HEK293 (cell line): Measurements from ENCODE around the gene MUC4.

Experiments
- CTCF ChIA-PET: fragments of 350-600 bp; formaldehyde crosslinking; extraction: SDS; loops from one replicate; lab custom pipeline; 2021; ENCODE audit warnings: antibody characterized with exemption; lab: Yijun Ruan, JAX
- POLR2A ChIA-PET: fragments of 300-600 bp; formaldehyde crosslinking; extraction: SDS; loops from one replicate; lab custom pipeline; 2020; ENCODE audit warnings: antibody characterized with exemption, inconsistent platforms; lab: Yijun Ruan, JAX
- H3K27ac ChIP-seq: fragments of 200-500 bp; sonication (Bioruptor generic); 2 replicates; pipeline ENCODE4 v1.5.1; 2014; ENCODE audit warnings: low read depth, low read length, control low read depth, inconsistent platforms; ENCODE audit errors: extremely low read depth
- H3K36me3 ChIP-seq, 2 experiments: fragments of 200-500 bp in 1 of 2; sonication (Bioruptor generic) in 1 of 2; 1 replicate in 1 of 2; 2 replicates in 1 of 2; pipeline ENCODE4 v1.5.1; 2014 to 2017; ENCODE audit warnings: inconsistent platforms in 2 of 2, low read length in 2 of 2; ENCODE audit not compliant: control insufficient read depth in 2 of 2, insufficient read depth in 1 of 2
- H3K4me1 ChIP-seq: fragments of 200-500 bp; sonication (Bioruptor generic); 2 replicates; pipeline ENCODE4 v1.5.1; 2014; ENCODE audit warnings: mild to moderate bottlenecking, low read length, inconsistent platforms; ENCODE audit not compliant: control insufficient read depth, insufficient read depth
- H3K4me3 ChIP-seq: 2 replicates; pipeline ENCODE4 v1.5.1; 2011; ENCODE audit warnings: low read depth, mild to moderate bottlenecking, control low read depth, low read length, moderate library complexity
- H3K9me3 ChIP-seq: fragments of 200-500 bp; sonication (Bioruptor generic); 2 replicates; pipeline ENCODE4 v1.5.1; 2014; ENCODE audit warnings: low read depth, low read length, inconsistent platforms; ENCODE audit not compliant: control insufficient read depth, insufficient read depth
- HIC1 ChIP-seq: fragments of 450-650 bp; formaldehyde crosslinking; IDR thresholded peaks from 2 replicates; pipeline ENCODE4 v1.5.1; 2016; ENCODE audit warnings: missing biosample characterization, missing genetic modification characterization
- HOXD13 ChIP-seq: sonication (generic); formaldehyde crosslinking; IDR thresholded peaks from 2 replicates; pipeline ENCODE4 v1.8.0; 2022; ENCODE audit warnings: missing genetic modification reagents, borderline replicate concordance
- IKZF3 ChIP-seq: fragments of 450-650 bp; IDR thresholded peaks from 2 replicates; pipeline ENCODE4 v1.5.0; 2018; ENCODE audit warnings: missing biosample characterization, mild to moderate bottlenecking, missing genetic modification characterization, moderate library complexity
- MZF1 ChIP-seq: fragments of 450-650 bp; formaldehyde crosslinking; IDR thresholded peaks from 2 replicates; pipeline ENCODE4 v1.5.1; 2017; ENCODE audit warnings: missing biosample characterization, missing genetic modification characterization, borderline replicate concordance
- REST ChIP-seq: fragments of 450-650 bp; formaldehyde crosslinking; IDR thresholded peaks from 2 replicates; pipeline ENCODE4 v1.5.1; 2016; ENCODE audit warnings: missing biosample characterization, missing genetic modification characterization
- WT1 ChIP-seq: fragments of 450-650 bp; formaldehyde crosslinking; IDR thresholded peaks from 2 replicates; pipeline ENCODE4 v1.5.1; 2016; ENCODE audit warnings: missing biosample characterization, missing genetic modification characterization
- ZBTB26 ChIP-seq: fragments of 450-650 bp; formaldehyde crosslinking; optimal IDR thresholded peaks from 2 replicates; pipeline ENCODE3; 2016; ENCODE audit warnings: missing biosample characterization, mild to moderate bottlenecking, missing genetic modification characterization
- ZBTB48 ChIP-seq: fragments of 450-650 bp; formaldehyde crosslinking; IDR thresholded peaks from 2 replicates; pipeline ENCODE4 v1.5.1; 2016; ENCODE audit warnings: missing biosample characterization, missing genetic modification characterization
- ZNF10 ChIP-seq: fragments of 450-650 bp; formaldehyde crosslinking; IDR thresholded peaks from 2 replicates; pipeline ENCODE4 v1.5.1; 2017; ENCODE audit warnings: missing biosample characterization, missing genetic modification characterization
- ZNF155 ChIP-seq: fragments of 450-650 bp; formaldehyde crosslinking; IDR thresholded peaks from 2 replicates; pipeline ENCODE4 v1.5.1; 2016; ENCODE audit warnings: missing biosample characterization, missing genetic modification characterization
- ZNF214 ChIP-seq: fragments of 450-650 bp; formaldehyde crosslinking; IDR thresholded peaks from 2 replicates; pipeline ENCODE4 v1.5.1; 2017; ENCODE audit warnings: missing biosample characterization, mild to moderate bottlenecking, missing genetic modification characterization, borderline replicate concordance
- ZNF280C ChIP-seq: fragments of 450-650 bp; formaldehyde crosslinking; IDR thresholded peaks from 2 replicates; pipeline ENCODE4 v1.5.1; 2016; ENCODE audit warnings: missing biosample characterization, missing genetic modification characterization
- ZNF37A ChIP-seq: fragments of 450-650 bp; IDR thresholded peaks from 2 replicates; pipeline ENCODE4 v1.5.1; 2018; ENCODE audit warnings: missing biosample characterization, missing genetic modification characterization
- ZNF398 ChIP-seq: fragments of 450-650 bp; formaldehyde crosslinking; IDR thresholded peaks from 2 replicates; pipeline ENCODE4 v1.5.1; 2017; ENCODE audit warnings: missing biosample characterization, missing genetic modification characterization
- ZNF529 ChIP-seq: fragments of 450-650 bp; formaldehyde crosslinking; IDR thresholded peaks from 2 replicates; pipeline ENCODE4 v1.5.1; 2017; ENCODE audit warnings: missing genetic modification characterization, missing biosample characterization; ENCODE audit not compliant: insufficient replicate concordance
- ZNF580 ChIP-seq: fragments of 450-650 bp; formaldehyde crosslinking; IDR thresholded peaks from 2 replicates; pipeline ENCODE4 v1.5.1; 2016; ENCODE audit warnings: missing biosample characterization, missing genetic modification characterization
- ZSCAN18 ChIP-seq: fragments of 450-650 bp; formaldehyde crosslinking; IDR thresholded peaks from 2 replicates; pipeline ENCODE4 v1.5.1; 2016; ENCODE audit warnings: missing biosample characterization, missing genetic modification characterization

Gene MUC4

GRCh38 chr3:195709676-195710085 lies 102.0 kb downstream of the MUC4 start (continued):
- no peak for TF ChIP-seq ZNF280C (tag by site-specific recombination)
- no peak for TF ChIP-seq ZNF529 (tag by site-specific recombination)
- no peak for TF ChIP-seq ZNF398 (tag by site-specific recombination)
- no peak for TF ChIP-seq ZNF580 (tag by site-specific recombination)
- no peak for TF ChIP-seq ZNF155 (tag by site-specific recombination)
- TF ChIP-seq ZBTB48 (tag by site-specific recombination) = no peak
- TF ChIP-seq HOXD13 (CRISPR knock-in tag) = no peak

- CTCF ChIA-PET = interaction anchor here (0.7 to 0.8 kb wide), 2 partner anchors 142 to 203 kb away, joined by 3 read pairs; no protein-coding TSS in a partner anchor
- no peaks in the 10 kb centered on the region for H3K36me3 ChIP-seq
- no peak overlapping the region for H3K4me3 ChIP-seq
- no peak overlapping the region for H3K27ac ChIP-seq
- H3K4me1 ChIP-seq = no peaks in the 10 kb centered on the region
- no peaks in the 10 kb centered on the region for H3K9me3 ChIP-seq
- POLR2A ChIA-PET = no interaction called here
- TF ChIP-seq HIC1 = no peak
- TF ChIP-seq IKZF3 (tag by site-specific recombination) = no peak
These were observed 102.9 kb downstream of the MUC4 start for GRCh38 chr3:195708626-195709481.

GRCh38 chr3:195708061-195708460 lies 103.7 kb downstream of the MUC4 start:
- POLR2A ChIA-PET = no interaction called here
- H3K4me1 ChIP-seq = no peaks in the 10 kb centered on the region
- H3K36me3 ChIP-seq = no peaks in the 10 kb centered on the region
- CTCF ChIA-PET = interaction anchor here (1.6 kb wide), 1 partner anchor 142 kb away, joined by 4 read pairs; no protein-coding TSS in a partner anchor
- H3K9me3 ChIP-seq = no peaks in the 10 kb centered on the region
- H3K27ac ChIP-seq = no peak overlapping the region
- no peak overlapping the region for H3K4me3 ChIP-seq
- TF ChIP-seq ZNF214 (no peak), REST (tag by site-specific recombination) (no peak), MZF1 (tag by site-specific recombination) (no peak), WT1 (tag by site-specific recombination) (no peak), ZSCAN18 (tag by site-specific recombination) (no peak), ZNF37A (tag by site-specific recombination) (no peak), ZBTB26 (tag by site-specific recombination) (no peak), ZNF10 (tag by site-specific recombination) (no peak)
